Endothelial cell of umbilical vein (primary cell): ENCODE data around the gene FEN1.

Source experiments
- CTCF ChIP-seq, 2 donors: IDR thresholded peaks; 1 replicate in 1 of 2; 2 replicates in 1 of 2; pipeline ENCODE4 v1.5.1; 2011; ENCODE audit warnings: low read length in 2 of 2, mild to moderate bottlenecking in 2 of 2, moderate library complexity in 2 of 2, control low read depth in 1 of 2, inconsistent platforms in 1 of 2, low read depth in 1 of 2; ENCODE audit not compliant: insufficient read depth in 1 of 2; ENCODE audit errors: extremely low read depth in 1 of 2
- EZH2 ChIP-seq: IDR thresholded peaks from 2 replicates; pipeline ENCODE4 v1.6.1; 2012; ENCODE audit warnings: borderline replicate concordance, low read depth, mild to moderate bottlenecking, moderate library complexity, low read length, inconsistent platforms; ENCODE audit not compliant: severe bottlenecking
- JUN ChIP-seq: IDR thresholded peaks from 2 replicates; pipeline ENCODE4 v1.6.1; 2011; ENCODE audit warnings: borderline replicate concordance, low read depth; ENCODE audit not compliant: insufficient read length, insufficient read depth
- POLR2AphosphoS5 ChIP-seq: IDR thresholded peaks from 2 replicates; pipeline ENCODE4 v1.6.1; 2012; ENCODE audit warnings: low read depth, mild to moderate bottlenecking, control low read depth, low read length, moderate library complexity; ENCODE audit not compliant: insufficient read depth

GRCh38 chr11:61836193-61836592, 43.5 kb downstream of the FEN1 start:
- TF ChIP-seq CTCF (IDR thresholded peaks at IDR 0.05; ENCODE audit: extremely low read depth in 1 of 2, insufficient read depth in 1 of 2, low read depth in 1 of 2, low read length in 2 of 2) (no peak), EZH2 (no peak), POLR2AphosphoS5 (no peak), JUN (no peak)
